Transverse colon (tissue), 4 donors: ENCODE data around the gene ABO.

Experiments used
- CTCF ChIP-seq, 5 experiments: fragments of 200-600 bp in 3 of 5; fragments of 450-650 bp in 2 of 5; sonication (generic) in 3 of 5; IDR thresholded peaks; 1 replicate in 2 of 5; 2 replicates in 3 of 5; pipeline ENCODE4 v1.5.1; 2016 to 2017; ENCODE audit warnings: antibody characterized with exemption in 5 of 5, inconsistent platforms in 3 of 5, mild to moderate bottlenecking in 2 of 5, moderate library complexity in 1 of 5
- EP300 ChIP-seq: sonication (generic); formaldehyde crosslinking; IDR thresholded peaks from one replicate; pipeline ENCODE4 v1.6.1; 2017; ENCODE audit warnings: antibody characterized with exemption, low read depth
- POLR2A ChIP-seq: fragments of 450-650 bp; IDR thresholded peaks from one replicate; pipeline ENCODE4 v1.6.1; 2016; ENCODE audit warnings: antibody characterized with exemption, mild to moderate bottlenecking, moderate library complexity
- POLR2AphosphoS5 ChIP-seq, 3 donors: sonication (generic); formaldehyde crosslinking; IDR thresholded peaks; one replicate each; pipeline ENCODE4 v1.6.1; 2016; ENCODE audit warnings: antibody characterized with exemption in 3 of 3

DNA sequence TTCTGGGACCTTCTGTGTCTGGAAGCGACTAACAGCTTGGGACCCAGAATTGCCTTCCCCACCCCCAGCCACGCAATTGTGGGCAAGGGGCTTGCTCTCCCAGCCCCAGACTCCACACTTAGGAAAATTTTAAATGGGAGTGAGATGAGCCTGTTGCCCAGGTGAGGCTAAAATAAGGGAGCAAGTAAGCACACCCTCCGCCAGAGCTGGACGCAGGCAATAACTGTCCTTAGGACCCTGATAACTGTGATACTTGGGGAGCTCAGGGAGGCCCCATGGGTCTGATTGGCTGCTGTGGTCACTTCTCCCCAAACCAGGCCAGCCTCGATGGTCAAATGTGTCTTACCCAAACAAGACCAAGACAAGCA lies 13.3 kb downstream of the ABO start:
- TF ChIP-seq CTCF (IDR thresholded peaks at IDR 0.05) (no peak), POLR2A (no peak), EP300 (no peak), POLR2AphosphoS5 (IDR thresholded peaks at IDR 0.05) (no peak)
